Measurements from ENCODE around the gene ETAA1. TPM values are rescaled to one million over a fixed set of nuclear protein-coding genes. Genes with fewer than 3 reads are reported as not detected.

Gene ETAA1
- total RNA-seq, 1 donor from 2014 or later, result 5.4 TPM

DNA sequence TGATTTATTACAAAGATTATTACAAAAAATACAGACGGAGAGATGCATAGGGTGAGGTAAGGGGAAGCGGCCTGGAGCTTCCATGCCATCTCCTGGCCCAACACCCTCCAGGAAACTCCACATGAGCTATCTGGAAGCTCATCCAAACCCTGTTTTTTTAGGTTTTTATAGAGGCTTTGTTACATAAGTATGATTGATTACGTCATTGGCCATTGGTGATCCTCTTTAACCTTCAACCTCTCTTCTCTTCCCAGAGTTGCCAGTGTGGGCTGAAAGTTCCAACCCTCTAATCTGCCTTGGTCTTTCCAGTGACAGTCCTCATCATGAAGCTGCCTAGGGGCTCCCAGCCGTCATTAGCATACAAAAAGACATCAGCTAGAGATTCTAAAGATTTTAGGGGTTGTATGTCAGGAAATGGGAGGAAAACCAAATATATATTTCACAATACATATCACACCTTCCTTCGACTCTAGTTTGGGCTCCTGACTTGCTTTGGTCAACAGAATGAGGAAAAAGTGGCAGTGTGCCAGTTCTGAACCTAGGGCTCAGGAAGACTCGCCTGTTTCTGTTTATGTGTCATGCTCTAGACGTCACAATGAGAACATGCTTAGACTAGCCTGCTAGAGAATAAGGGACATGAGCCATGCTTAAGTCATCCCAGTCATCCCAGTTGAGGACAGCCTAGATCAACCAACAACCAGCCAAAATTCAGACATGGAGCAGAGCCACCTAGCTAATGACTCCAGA is 54.1 kb downstream of the ETAA1 start:
- no peaks in the 10 kb centered on the region for H3K27me3 ChIP-seq
- no peaks in the 10 kb centered on the region for H3K36me3 ChIP-seq
- no peak for DNase-seq (ENCODE audit: low spot score in 2 of 2)
- H3K9me3 ChIP-seq, result no peaks in the 10 kb centered on the region
- intact Hi-C loops (cut with DNase I), result no loop called here
- no peak overlapping the region for H3K27ac ChIP-seq
- H3K4me3 ChIP-seq, result no peak overlapping the region
- no peaks in the 10 kb centered on the region for H3K4me1 ChIP-seq
- TF ChIP-seq, protein P1, sequence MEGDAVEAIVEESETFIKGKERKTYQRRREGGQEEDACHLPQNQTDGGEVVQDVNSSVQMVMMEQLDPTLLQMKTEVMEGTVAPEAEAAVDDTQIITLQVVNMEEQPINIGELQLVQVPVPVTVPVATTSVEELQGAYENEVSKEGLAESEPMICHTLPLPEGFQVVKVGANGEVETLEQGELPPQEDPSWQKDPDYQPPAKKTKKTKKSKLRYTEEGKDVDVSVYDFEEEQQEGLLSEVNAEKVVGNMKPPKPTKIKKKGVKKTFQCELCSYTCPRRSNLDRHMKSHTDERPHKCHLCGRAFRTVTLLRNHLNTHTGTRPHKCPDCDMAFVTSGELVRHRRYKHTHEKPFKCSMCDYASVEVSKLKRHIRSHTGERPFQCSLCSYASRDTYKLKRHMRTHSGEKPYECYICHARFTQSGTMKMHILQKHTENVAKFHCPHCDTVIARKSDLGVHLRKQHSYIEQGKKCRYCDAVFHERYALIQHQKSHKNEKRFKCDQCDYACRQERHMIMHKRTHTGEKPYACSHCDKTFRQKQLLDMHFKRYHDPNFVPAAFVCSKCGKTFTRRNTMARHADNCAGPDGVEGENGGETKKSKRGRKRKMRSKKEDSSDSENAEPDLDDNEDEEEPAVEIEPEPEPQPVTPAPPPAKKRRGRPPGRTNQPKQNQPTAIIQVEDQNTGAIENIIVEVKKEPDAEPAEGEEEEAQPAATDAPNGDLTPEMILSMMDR (IDR thresholded peaks at IDR 0.05), result no peak

DNA sequence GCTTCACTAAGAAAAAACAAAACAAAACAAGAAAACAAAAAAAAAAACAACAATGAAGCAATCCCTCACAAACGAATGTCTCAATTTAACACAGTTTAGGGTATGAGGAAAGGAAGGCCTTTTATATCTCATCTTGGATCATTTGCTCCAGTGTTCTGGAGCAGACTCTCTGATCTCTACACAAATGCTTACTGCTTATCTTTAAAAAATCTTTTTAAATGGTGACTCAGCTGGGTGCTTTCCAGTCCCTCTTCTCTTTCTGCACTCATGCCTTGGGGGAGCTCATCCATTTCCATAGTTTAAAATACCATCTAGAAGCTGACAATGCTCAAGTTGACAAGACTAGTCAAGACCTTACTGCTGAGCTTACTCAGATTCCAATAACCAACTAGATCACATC is 56.2 kb downstream of the ETAA1 start:
- no peaks in the 10 kb centered on the region for H3K27me3 ChIP-seq
- H3K4me1 ChIP-seq, result no peaks in the 10 kb centered on the region
- H3K36me3 ChIP-seq, result no peaks in the 10 kb centered on the region
- no peak overlapping the region for H3K27ac ChIP-seq
- TF ChIP-seq, protein P1 (IDR thresholded peaks at IDR 0.05), result no peak
- H3K9me3 ChIP-seq, result no peaks in the 10 kb centered on the region
- intact Hi-C loops (cut with DNase I), result no loop called here
- no peak overlapping the region for H3K4me3 ChIP-seq
- no peak for DNase-seq (ENCODE audit: low spot score in 2 of 2)

DNA sequence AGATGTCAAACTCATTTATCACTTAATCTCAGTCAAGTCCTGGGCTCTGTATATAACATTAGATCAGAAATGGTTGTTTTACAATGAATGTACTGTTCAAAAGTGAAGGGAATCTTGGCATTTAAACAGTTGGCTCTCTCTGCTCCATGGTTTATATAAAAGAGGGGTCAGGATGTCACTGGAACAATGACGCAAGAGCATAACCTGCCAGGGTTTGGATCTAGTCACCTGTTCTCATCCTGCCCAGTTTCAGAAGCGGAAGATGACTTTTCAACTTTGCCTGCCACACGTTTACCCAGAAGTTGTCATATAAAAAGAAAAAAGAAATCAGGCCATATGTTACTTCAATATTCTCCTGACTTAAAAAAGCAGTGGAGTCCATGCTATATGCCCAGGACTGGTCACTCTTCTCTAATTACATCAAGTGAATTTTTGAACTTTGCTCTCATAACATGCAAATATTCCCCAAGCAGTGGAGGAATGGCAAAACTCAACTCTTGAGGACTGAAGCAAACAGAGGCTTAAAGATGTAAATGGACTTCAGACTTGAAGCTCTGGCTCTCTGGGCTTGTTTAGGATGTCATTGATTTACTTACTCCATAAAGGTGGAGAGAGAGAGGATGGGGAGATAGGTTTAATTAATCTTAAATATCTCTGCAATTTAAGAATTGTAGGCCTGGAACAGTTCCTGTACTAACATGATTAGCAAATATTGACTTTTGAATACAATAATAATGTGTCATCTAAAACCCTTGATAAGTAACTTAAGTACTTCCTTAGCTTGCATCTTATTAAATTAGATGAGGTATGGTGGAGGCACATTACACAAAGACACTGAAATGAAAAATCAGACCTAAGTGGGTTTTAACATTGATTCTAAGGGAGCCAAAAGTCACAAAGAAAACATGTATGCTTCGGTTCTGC is 58.3 kb downstream of the ETAA1 start:
- H3K27me3 ChIP-seq, result no peaks in the 10 kb centered on the region
- no peaks in the 10 kb centered on the region for H3K36me3 ChIP-seq
- H3K4me1 ChIP-seq, result no peaks in the 10 kb centered on the region
- no peak overlapping the region for H3K27ac ChIP-seq
- TF ChIP-seq, protein P1 (IDR thresholded peaks at IDR 0.05), result no peak
- H3K4me3 ChIP-seq, result no peak overlapping the region
- H3K9me3 ChIP-seq, result no peaks in the 10 kb centered on the region
- DNase-seq (ENCODE audit: low spot score in 2 of 2), result no peak
- intact Hi-C loops (cut with DNase I), result no loop called here

DNA sequence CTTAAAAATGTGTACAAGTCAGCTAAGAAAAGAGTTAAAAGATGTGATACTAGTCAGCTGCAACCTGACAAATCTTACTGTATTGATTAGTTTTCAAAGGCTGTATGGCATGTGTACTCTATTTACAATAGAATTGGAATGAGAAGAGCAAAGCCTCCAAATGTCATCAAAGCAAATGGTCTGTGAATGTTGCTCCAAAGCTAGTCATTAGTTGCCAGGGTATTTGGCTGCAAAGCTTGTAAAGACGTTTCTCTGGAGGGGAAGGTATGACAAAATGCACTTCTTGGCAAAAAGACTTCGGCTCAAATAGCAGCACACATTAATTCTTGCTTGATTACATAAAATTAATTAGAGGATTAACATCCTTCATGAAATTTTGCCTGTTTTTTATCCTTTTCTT is 59.3 kb downstream of the ETAA1 start:
- TF ChIP-seq, protein P1 (IDR thresholded peaks at IDR 0.05), result no peak
- Histone ChIP-seq H3K27ac (no peak overlapping the region), H3K36me3 (no peaks in the 10 kb centered on the region), H3K4me1 (no peaks in the 10 kb centered on the region), H3K4me3 (no peak overlapping the region), H3K27me3 (no peaks in the 10 kb centered on the region), H3K9me3 (no peaks in the 10 kb centered on the region)
- no peak for DNase-seq (ENCODE audit: low spot score in 2 of 2)
- intact Hi-C loops (cut with DNase I), result no loop called here

DNA sequence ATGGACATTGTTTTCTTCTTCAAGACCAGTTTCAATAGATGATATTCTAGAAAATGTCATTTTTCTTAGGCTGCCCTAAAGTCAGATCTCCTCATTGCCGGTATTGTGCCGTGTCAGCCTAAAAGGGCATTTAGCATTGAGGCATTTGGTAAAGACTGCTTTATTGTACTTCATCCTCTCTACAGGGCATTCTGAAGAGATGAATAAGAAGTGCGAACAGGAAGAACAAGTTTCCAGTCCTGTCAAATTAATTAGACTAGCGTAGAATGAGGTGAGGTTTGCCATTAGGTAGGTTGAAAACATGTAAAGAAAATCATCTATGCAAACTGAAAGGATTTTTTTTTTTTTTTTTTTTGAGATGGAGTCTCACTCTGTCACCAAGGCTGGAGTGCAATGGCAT is 60.6 kb downstream of the ETAA1 start:
- no peak for DNase-seq (ENCODE audit: low spot score in 2 of 2)
- no peaks in the 10 kb centered on the region for H3K36me3 ChIP-seq
- H3K9me3 ChIP-seq, result no peaks in the 10 kb centered on the region
- no peaks in the 10 kb centered on the region for H3K4me1 ChIP-seq
- intact Hi-C loops (cut with DNase I), result no loop called here
- TF ChIP-seq, protein P1 (IDR thresholded peaks at IDR 0.05), result no peak
- no peak overlapping the region for H3K4me3 ChIP-seq
- no peak overlapping the region for H3K27ac ChIP-seq
- H3K27me3 ChIP-seq, result no peaks in the 10 kb centered on the region

Measured in ascending aorta (tissue), 2 donors.